Measurements from ENCODE around the gene MSH5.
"Not testable (repeated sequence)": the region's sequence is repeated elsewhere in the genome, so short reads cannot be mapped to it uniquely, and the experiment has no call there.

MSH5 gene

GRCh38 chr6:31780507-31781243 lies 40.9 kb downstream of the MSH5 start:
- FAIRE-seq: no peak

- FAIRE-seq: no peak
These were observed 41.7 kb downstream of the MSH5 start for GRCh38 chr6:31781244-31782125.

- no peak for FAIRE-seq
These were observed 42.5 kb downstream of the MSH5 start for GRCh38 chr6:31782126-31782855.

GRCh38 chr6:31784098-31784925 lies 44.5 kb downstream of the MSH5 start:
- FAIRE-seq: no peak

- FAIRE-seq: no peak
These were observed 45.7 kb downstream of the MSH5 start for GRCh38 chr6:31785475-31785874.

- no peak for FAIRE-seq
These were observed 51.7 kb downstream of the MSH5 start for GRCh38 chr6:31791324-31792089.

- no peak for FAIRE-seq
These were observed 52.2 kb downstream of the MSH5 start for GRCh38 chr6:31792090-31792374.

GRCh38 chr6:31792761-31793171 lies 53.0 kb downstream of the MSH5 start:
- FAIRE-seq: no peak

GRCh38 chr6:31793927-31794245 lies 54.1 kb downstream of the MSH5 start:
- FAIRE-seq: not testable (repeated sequence)

GRCh38 chr6:31794294-31794865 lies 54.6 kb downstream of the MSH5 start:
- FAIRE-seq: no peak

GRCh38 chr6:31794866-31795615 lies 55.2 kb downstream of the MSH5 start:
- no peak for FAIRE-seq

- no peak for FAIRE-seq
These were observed 56.0 kb downstream of the MSH5 start, which contains the start of gene VARS1 for GRCh38 chr6:31795616-31796298. Gene VARS1, minus strand, starts transcription at chr6:31795752. Its CDS starts 535 bp downstream, at chr6:31795217.

GRCh38 chr6:31796993-31797385 lies 57.2 kb downstream of the MSH5 start:
- FAIRE-seq: no peak

GRCh38 chr6:31797588-31797987 lies 57.8 kb downstream of the MSH5 start:
- no peak for FAIRE-seq

GRCh38 chr6:31799781-31800180 lies 60.0 kb downstream of the MSH5 start:
- no peak for FAIRE-seq

GRCh38 chr6:31801031-31801927 lies 61.5 kb downstream of the MSH5 start:
- not testable (repeated sequence) for FAIRE-seq

- no peak for FAIRE-seq
These were observed 66.2 kb downstream of the MSH5 start for GRCh38 chr6:31805939-31806469.

- peak; percentile 17 for FAIRE-seq
These were observed 66.9 kb downstream of the MSH5 start, which contains the start of gene LSM2 for GRCh38 chr6:31806470-31807272. Gene LSM2, minus strand, starts transcription at chr6:31806966. Its CDS starts 209 bp downstream, at chr6:31806757.
